Transverse colon (tissue), 4 donors: ENCODE measurements around the gene PGLYRP3.
"Not testable (repeated sequence)": the region's sequence is repeated elsewhere in the genome, so short reads cannot be mapped to it uniquely, and the experiment has no call there.

Experiments
- EP300 ChIP-seq: sonication (generic); formaldehyde crosslinking; IDR thresholded peaks from one replicate; pipeline ENCODE4 v1.6.1; 2017; ENCODE audit warnings: antibody characterized with exemption, low read depth
- POLR2A ChIP-seq: fragments of 450-650 bp; IDR thresholded peaks from one replicate; pipeline ENCODE4 v1.6.1; 2016; ENCODE audit warnings: antibody characterized with exemption, mild to moderate bottlenecking, moderate library complexity
- POLR2AphosphoS5 ChIP-seq, 3 donors: sonication (generic); formaldehyde crosslinking; IDR thresholded peaks; one replicate each; pipeline ENCODE4 v1.6.1; 2016; ENCODE audit warnings: antibody characterized with exemption in 3 of 3
- TF ChIP-seq, protein P1 (sequence below), 5 experiments: fragments of 200-600 bp in 3 of 5; fragments of 450-650 bp in 2 of 5; sonication (generic) in 3 of 5; IDR thresholded peaks; 1 replicate in 2 of 5; 2 replicates in 3 of 5; pipeline ENCODE4 v1.5.1; 2016 to 2017; ENCODE audit warnings: antibody characterized with exemption in 5 of 5, inconsistent platforms in 3 of 5, mild to moderate bottlenecking in 2 of 5, moderate library complexity in 1 of 5

DNA sequence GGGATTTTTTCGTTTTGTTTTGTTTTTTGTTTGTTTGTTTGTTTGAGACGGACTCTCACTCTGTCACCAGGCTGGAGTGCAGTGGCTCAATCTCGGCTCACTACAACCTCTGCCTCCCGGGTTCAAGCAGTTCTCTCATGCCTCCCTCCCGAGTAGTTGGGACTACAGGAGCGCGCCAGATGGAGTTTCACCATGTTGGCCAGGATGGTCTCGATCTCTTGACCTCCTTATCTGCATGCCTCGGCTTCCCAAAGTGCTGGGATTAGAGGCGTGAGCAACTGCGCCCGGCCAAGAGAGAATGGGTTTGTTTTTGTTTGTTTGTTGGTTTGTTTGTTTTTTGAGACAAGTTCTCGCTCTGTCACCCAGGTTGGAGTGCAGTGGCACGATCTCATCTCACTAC is 34.3 kb upstream of the PGLYRP3 start:
- TF ChIP-seq, protein P1, sequence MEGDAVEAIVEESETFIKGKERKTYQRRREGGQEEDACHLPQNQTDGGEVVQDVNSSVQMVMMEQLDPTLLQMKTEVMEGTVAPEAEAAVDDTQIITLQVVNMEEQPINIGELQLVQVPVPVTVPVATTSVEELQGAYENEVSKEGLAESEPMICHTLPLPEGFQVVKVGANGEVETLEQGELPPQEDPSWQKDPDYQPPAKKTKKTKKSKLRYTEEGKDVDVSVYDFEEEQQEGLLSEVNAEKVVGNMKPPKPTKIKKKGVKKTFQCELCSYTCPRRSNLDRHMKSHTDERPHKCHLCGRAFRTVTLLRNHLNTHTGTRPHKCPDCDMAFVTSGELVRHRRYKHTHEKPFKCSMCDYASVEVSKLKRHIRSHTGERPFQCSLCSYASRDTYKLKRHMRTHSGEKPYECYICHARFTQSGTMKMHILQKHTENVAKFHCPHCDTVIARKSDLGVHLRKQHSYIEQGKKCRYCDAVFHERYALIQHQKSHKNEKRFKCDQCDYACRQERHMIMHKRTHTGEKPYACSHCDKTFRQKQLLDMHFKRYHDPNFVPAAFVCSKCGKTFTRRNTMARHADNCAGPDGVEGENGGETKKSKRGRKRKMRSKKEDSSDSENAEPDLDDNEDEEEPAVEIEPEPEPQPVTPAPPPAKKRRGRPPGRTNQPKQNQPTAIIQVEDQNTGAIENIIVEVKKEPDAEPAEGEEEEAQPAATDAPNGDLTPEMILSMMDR (IDR thresholded peaks at IDR 0.05), result not testable (repeated sequence)
- TF ChIP-seq EP300; POLR2AphosphoS5 (IDR thresholded peaks at IDR 0.05); POLR2A: not testable (repeated sequence)
